ENCODE results near the gene ADGB.

Gene ADGB

GRCh38 chr6:146753306-146753705 lies 154.5 kb downstream of the ADGB start:
- no peak overlapping the region for H3K4me3 ChIP-seq (ENCODE audit: control insufficient read depth, low read depth, low read length)
- no peak for DNase-seq (ENCODE audit: low read depth)
- no peak for TF ChIP-seq CTCF (IDR thresholded peaks at IDR 0.05; ENCODE audit: control insufficient read depth, insufficient read depth, low read depth, low read length, missing control alignments)

GRCh38 chr6:146767632-146768031 lies 168.9 kb downstream of the ADGB start:
- no peak for TF ChIP-seq CTCF (IDR thresholded peaks at IDR 0.05; ENCODE audit: control insufficient read depth, insufficient read depth, low read depth, low read length, missing control alignments)
- no peak overlapping the region for H3K4me3 ChIP-seq (ENCODE audit: control insufficient read depth, low read depth, low read length)
- DNase-seq (ENCODE audit: low read depth) = no peak

- TF ChIP-seq CTCF (IDR thresholded peaks at IDR 0.05; ENCODE audit: control insufficient read depth, insufficient read depth, low read depth, low read length, missing control alignments) = no peak
- H3K4me3 ChIP-seq (ENCODE audit: control insufficient read depth, low read depth, low read length) = no peak overlapping the region
These were observed 169.9 kb downstream of the ADGB start for GRCh38 chr6:146768722-146769121.

DNA sequence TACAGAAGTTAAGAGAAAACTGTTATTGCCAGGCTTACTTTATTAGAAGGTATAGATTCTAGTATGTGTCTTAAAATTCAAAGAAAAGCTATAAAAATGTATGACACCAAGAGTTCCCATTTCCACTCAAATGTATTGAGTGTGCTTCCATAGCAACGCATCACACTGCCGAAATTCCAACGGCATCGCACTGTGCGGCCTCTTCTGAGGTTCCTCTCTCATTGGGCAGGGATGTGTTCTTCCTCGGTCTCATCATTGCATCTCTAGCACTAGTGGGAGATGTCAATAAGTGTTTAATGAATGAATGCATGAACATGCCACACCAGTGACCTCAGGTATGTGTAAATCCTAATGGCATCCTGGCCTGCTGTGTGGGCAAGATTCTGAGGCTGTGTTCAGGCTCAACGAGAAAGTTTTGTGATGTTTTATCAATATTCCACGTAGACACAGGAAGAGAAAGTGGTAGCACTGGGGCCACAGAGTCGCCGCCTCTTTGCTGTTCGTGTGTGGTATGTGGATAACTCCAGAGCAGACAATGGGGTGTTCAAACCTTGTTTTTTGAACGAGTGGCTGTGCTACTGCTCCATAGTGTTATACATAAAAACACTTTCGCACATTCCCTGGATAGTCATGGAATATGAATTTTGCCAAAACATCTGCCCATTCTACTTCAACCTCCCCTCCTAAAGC lies 171.6 kb downstream of the ADGB start:
- DNase-seq (ENCODE audit: low read depth) = no peak
- TF ChIP-seq CTCF (IDR thresholded peaks at IDR 0.05; ENCODE audit: control insufficient read depth, insufficient read depth, low read depth, low read length, missing control alignments) = no peak
- H3K4me3 ChIP-seq (ENCODE audit: control insufficient read depth, low read depth, low read length) = no peak overlapping the region

More at GRCh38 chr6:146768722-146769121, 169.9 kb downstream of the ADGB start:
- no peak for DNase-seq (ENCODE audit: low read depth)

GRCh38 chr6:146770965-146771735 lies 172.4 kb downstream of the ADGB start:
- no peak for DNase-seq (ENCODE audit: low read depth)
- no peak overlapping the region for H3K4me3 ChIP-seq (ENCODE audit: control insufficient read depth, low read depth, low read length)
- TF ChIP-seq CTCF (IDR thresholded peaks at IDR 0.05; ENCODE audit: control insufficient read depth, insufficient read depth, low read depth, low read length, missing control alignments) = no peak

GRCh38 chr6:146775220-146775619 lies 176.4 kb downstream of the ADGB start:
- no peak for TF ChIP-seq CTCF (IDR thresholded peaks at IDR 0.05; ENCODE audit: control insufficient read depth, insufficient read depth, low read depth, low read length, missing control alignments)
- no peak for DNase-seq (ENCODE audit: low read depth)
- no peak overlapping the region for H3K4me3 ChIP-seq (ENCODE audit: control insufficient read depth, low read depth, low read length)

All from AG09309 (cell line).